ENCODE results near the gene ARID1B. TPM values are rescaled to one million over a fixed set of nuclear protein-coding genes. Genes with fewer than 3 reads are reported as not detected.

Gene ARID1B
- total RNA-seq, 6 experiments from 2014 or later = 32.5 to 44.3 (median 36.5) TPM

GRCh38 chr6:156889986-156890385, 112.8 kb downstream of the ARID1B start:
- H3K4me3 Mint-ChIP-seq = no peak overlapping the region

GRCh38 chr6:156890627-156891314, 113.6 kb downstream of the ARID1B start:
- Mint-ChIP-seq H3K4me3 (no peak overlapping the region), H3K27ac (0 out of 2 replicates have a peak overlapping the region, but pooled peaks have one; percentile 2), H3K4me1 (ENCODE audit: low read depth) (peaks cover 18% of the 10 kb centered on the region), H3K36me3 (ENCODE audit: low read depth) (no peaks in the 10 kb centered on the region), H3K9me3 (no peaks in the 10 kb centered on the region), H3K27me3 (ENCODE audit: insufficient read depth) (no peaks in the 10 kb centered on the region)
- no peak for DNase-seq
- no peak for TF ChIP-seq CTCF (IDR thresholded peaks at IDR 0.05)

More at GRCh38 chr6:156889986-156890385, 112.8 kb downstream of the ARID1B start:
- Mint-ChIP-seq H3K9me3 (no peaks in the 10 kb centered on the region), H3K36me3 (ENCODE audit: low read depth) (no peaks in the 10 kb centered on the region), H3K27me3 (ENCODE audit: insufficient read depth) (no peaks in the 10 kb centered on the region), H3K27ac (no peak overlapping the region), H3K4me1 (ENCODE audit: low read depth) (peaks cover 18% of the 10 kb centered on the region)
- DNase-seq = no peak
- TF ChIP-seq CTCF (IDR thresholded peaks at IDR 0.05) = no peak

GRCh38 chr6:156897907-156898531, 120.8 kb downstream of the ARID1B start:
- no peak for DNase-seq
- Mint-ChIP-seq H3K4me1 (ENCODE audit: low read depth) (no peaks in the 10 kb centered on the region; the same call in 1 of the 2 replicates), H3K27ac (no peak overlapping the region), H3K27me3 (ENCODE audit: insufficient read depth) (peaks cover 2% of the 10 kb centered on the region), H3K9me3 (no peaks in the 10 kb centered on the region), H3K36me3 (ENCODE audit: low read depth) (no peaks in the 10 kb centered on the region), H3K4me3 (no peak overlapping the region)
- TF ChIP-seq CTCF (IDR thresholded peaks at IDR 0.05) = no peak

- no peaks in the 10 kb centered on the region; the same call in 1 of the 2 replicates for H3K4me1 Mint-ChIP-seq (ENCODE audit: low read depth)
- peaks cover 2% of the 10 kb centered on the region; the same call in 1 of the 2 replicates for H3K36me3 Mint-ChIP-seq (ENCODE audit: low read depth)
Observed at GRCh38 chr6:156899071-156899470, 121.9 kb downstream of the ARID1B start.

GRCh38 chr6:156899532-156900135, 122.5 kb downstream of the ARID1B start:
- Mint-ChIP-seq H3K27me3 (ENCODE audit: insufficient read depth) (peaks cover 2% of the 10 kb centered on the region), H3K4me3 (no peak overlapping the region), H3K9me3 (no peaks in the 10 kb centered on the region), H3K4me1 (ENCODE audit: low read depth) (no peaks in the 10 kb centered on the region; the same call in 1 of the 2 replicates), H3K36me3 (ENCODE audit: low read depth) (peaks cover 5% of the 10 kb centered on the region; the same call in 1 of the 2 replicates), H3K27ac (no peak overlapping the region)
- DNase-seq = no peak
- no peak for TF ChIP-seq CTCF (IDR thresholded peaks at IDR 0.05)

More at GRCh38 chr6:156899071-156899470, 121.9 kb downstream of the ARID1B start:
- no peak overlapping the region for H3K27ac Mint-ChIP-seq
- TF ChIP-seq CTCF (IDR thresholded peaks at IDR 0.05) = no peak
- no peak overlapping the region for H3K4me3 Mint-ChIP-seq
- DNase-seq = no peak
- H3K27me3 Mint-ChIP-seq (ENCODE audit: insufficient read depth) = peaks cover 2% of the 10 kb centered on the region
- no peaks in the 10 kb centered on the region for H3K9me3 Mint-ChIP-seq
